ENCODE data around the gene TRMT61A. TPM values are rescaled to one million over a fixed set of nuclear protein-coding genes. Genes with fewer than 3 reads are reported as not detected.

TRMT61A gene
- total and polyA plus RNA-seq, 8 donors, result 3.3 to 16.1 (median 7.6) TPM

- no peak for FAIRE-seq
- no peak overlapping the region for H3K4me3 ChIP-seq
- intact Hi-C loops (cut with DNase I), result no loop called here
- peak in 1 of 6 donors; percentile 17 for DNase-seq
- ATAC-seq, result no peak
- no peaks in the 10 kb centered on the region for H3K27me3 ChIP-seq
- H3K4me1 ChIP-seq, result no peaks in the 10 kb centered on the region
- WGBS, 2 donors, result 85 to 92% methylated on average over 9 of the region's 9 CpGs
- no peak for TF ChIP-seq CTCF (IDR thresholded peaks at IDR 0.05)
- no peak overlapping the region for H3K27ac ChIP-seq
- H3K36me3 ChIP-seq, result peaks cover 0 to 50% (median 20%) of the 10 kb centered on the region in 3 donors
- no peaks in the 10 kb centered on the region for H3K9me3 ChIP-seq
Observed at GRCh38 chr14:103501921-103502669, 26.9 kb upstream of the TRMT61A start.

- intact Hi-C loops (cut with DNase I), result no loop called here
- Histone ChIP-seq H3K27me3 (no peaks in the 10 kb centered on the region), H3K27ac (no peak overlapping the region), H3K4me1 (no peaks in the 10 kb centered on the region), H3K9me3 (no peaks in the 10 kb centered on the region), H3K36me3 (peaks cover 0 to 46% (median 20%) of the 10 kb centered on the region in 3 donors), H3K4me3 (no peak overlapping the region)
- ATAC-seq (no peak), DNase-seq (peak in 1 of 6 donors; percentile 15), FAIRE-seq (no peak)
- WGBS, 2 donors, result 93 to 97% methylated on average over 18 of the region's 18 CpGs
- TF ChIP-seq CTCF (IDR thresholded peaks at IDR 0.05), result no peak
Observed at GRCh38 chr14:103502877-103503276, 26.1 kb upstream of the TRMT61A start.

GRCh38 chr14:103503296-103503695 lies 25.7 kb upstream of the TRMT61A start:
- H3K9me3 ChIP-seq, result no peaks in the 10 kb centered on the region
- no peaks in the 10 kb centered on the region for H3K4me1 ChIP-seq
- no peak overlapping the region for H3K27ac ChIP-seq
- peak in 1 of 6 donors; percentile 30 for DNase-seq
- no peak overlapping the region for H3K4me3 ChIP-seq
- ATAC-seq, result no peak
- H3K27me3 ChIP-seq, result no peaks in the 10 kb centered on the region
- 92 to 93% methylated on average over 12 of the region's 12 CpGs for WGBS, 2 donors
- no peak for FAIRE-seq
- H3K36me3 ChIP-seq, result peaks cover 0 to 46% (median 20%) of the 10 kb centered on the region in 3 donors
- TF ChIP-seq CTCF (IDR thresholded peaks at IDR 0.05), result no peak
- intact Hi-C loops (cut with DNase I), result no loop called here

- 80 to 84% methylated on average over 8 of the region's 8 CpGs for WGBS, 2 donors
- Histone ChIP-seq H3K27ac (no peak overlapping the region), H3K36me3 (peaks cover 0 to 46% (median 20%) of the 10 kb centered on the region in 3 donors), H3K27me3 (no peaks in the 10 kb centered on the region), H3K9me3 (no peaks in the 10 kb centered on the region), H3K4me3 (no peak overlapping the region), H3K4me1 (no peaks in the 10 kb centered on the region)
- FAIRE-seq (no peak), ATAC-seq (no peak), DNase-seq (peak in 1 of 6 donors; percentile 26)
- intact Hi-C loops (cut with DNase I), result no loop called here
- TF ChIP-seq CTCF (IDR thresholded peaks at IDR 0.05), result no peak
Observed at GRCh38 chr14:103504991-103505565, 23.9 kb upstream of the TRMT61A start.

GRCh38 chr14:103507751-103508150 lies 21.2 kb upstream of the TRMT61A start:
- Histone ChIP-seq H3K27ac (no peak overlapping the region), H3K36me3 (peaks cover 0 to 27% (median 20%) of the 10 kb centered on the region in 3 donors), H3K4me3 (no peak overlapping the region), H3K9me3 (no peaks in the 10 kb centered on the region), H3K4me1 (peaks cover 0 to 4% (median 0%) of the 10 kb centered on the region in 3 donors), H3K27me3 (no peaks in the 10 kb centered on the region)
- intact Hi-C loops (cut with DNase I), result no loop called here
- ATAC-seq, result no peak
- WGBS, 2 donors, result 81 to 86% methylated on average over 3 of the region's 3 CpGs
- FAIRE-seq, result no peak
- TF ChIP-seq CTCF (IDR thresholded peaks at IDR 0.05), result no peak
- DNase-seq, result no peak

Measured in pancreas (tissue), 10 donors.